Vagina (tissue), 2 donors: ENCODE measurements around the gene C11orf68. TPM values are rescaled to one million over a fixed set of nuclear protein-coding genes. Genes with fewer than 3 reads are reported as not detected.

Experiments used
- DNase-seq, 2 donors: peaks; one replicate each; pipeline ENCODE4 v3.0.0-alpha.2; 2017; ENCODE audit errors: extremely low spot score in 2 of 2
- H3K27ac ChIP-seq: fragments of 200-600 bp; sonication (generic); one replicate; pipeline ENCODE4 v1.5.1; 2019
- H3K27me3 ChIP-seq: fragments of 200-600 bp; sonication (generic); one replicate; pipeline ENCODE4 v1.5.1; 2019
- H3K36me3 ChIP-seq, 2 donors: fragments of 200-600 bp; sonication (generic); one replicate each; pipeline ENCODE4 v1.5.1; 2017 to 2019
- H3K4me1 ChIP-seq: fragments of 200-600 bp; sonication (generic); one replicate; pipeline ENCODE4 v1.5.1; 2019
- H3K4me3 ChIP-seq, 2 donors: fragments of 200-600 bp; sonication (generic); 1 replicate in 1 of 2; 2 replicates in 1 of 2; pipeline ENCODE4 v1.5.1; 2016 to 2019
- H3K9me3 ChIP-seq: fragments of 200-600 bp; sonication (generic); one replicate; pipeline ENCODE4 v1.5.1; 2019
- POLR2A ChIP-seq, 2 donors: fragments of 450-650 bp; IDR thresholded peaks; one replicate each; pipeline ENCODE4 v1.6.1; 2017; ENCODE audit warnings: antibody characterized with exemption in 2 of 2, mild to moderate bottlenecking in 2 of 2, moderate library complexity in 2 of 2
- POLR2AphosphoS5 ChIP-seq, 2 donors: sonication (generic); formaldehyde crosslinking; IDR thresholded peaks; one replicate each; pipeline ENCODE4 v1.9.0; 2017; ENCODE audit warnings: antibody characterized with exemption in 2 of 2, mild to moderate bottlenecking in 2 of 2, low read depth in 1 of 2; ENCODE audit not compliant: insufficient read depth in 1 of 2
- intact Hi-C: fragments of 100-400 bp; cut with DNase I; formaldehyde crosslinking; loops from one replicate; pipeline ENCODE4 v1.15.1; 2023
- total RNA-seq: library from RNA; depleted of rRNA; stranded (reverse); fragments of >200 nt; gene quantifications from one replicate; pipeline ENCODE4 v1.2.3, GENCODE V29; 2016
- TF ChIP-seq, protein P1 (sequence below), 3 experiments: fragments of 450-650 bp in 2 of 3; fragments of 200-600 bp in 1 of 3; sonication (generic) in 1 of 3; IDR thresholded peaks; one replicate each; pipeline ENCODE4 v1.5.1; 2017 to 2019; ENCODE audit warnings: antibody characterized with exemption in 3 of 3, mild to moderate bottlenecking in 2 of 3, moderate library complexity in 2 of 3

Gene C11orf68
- total RNA-seq = 21.1 TPM

DNA sequence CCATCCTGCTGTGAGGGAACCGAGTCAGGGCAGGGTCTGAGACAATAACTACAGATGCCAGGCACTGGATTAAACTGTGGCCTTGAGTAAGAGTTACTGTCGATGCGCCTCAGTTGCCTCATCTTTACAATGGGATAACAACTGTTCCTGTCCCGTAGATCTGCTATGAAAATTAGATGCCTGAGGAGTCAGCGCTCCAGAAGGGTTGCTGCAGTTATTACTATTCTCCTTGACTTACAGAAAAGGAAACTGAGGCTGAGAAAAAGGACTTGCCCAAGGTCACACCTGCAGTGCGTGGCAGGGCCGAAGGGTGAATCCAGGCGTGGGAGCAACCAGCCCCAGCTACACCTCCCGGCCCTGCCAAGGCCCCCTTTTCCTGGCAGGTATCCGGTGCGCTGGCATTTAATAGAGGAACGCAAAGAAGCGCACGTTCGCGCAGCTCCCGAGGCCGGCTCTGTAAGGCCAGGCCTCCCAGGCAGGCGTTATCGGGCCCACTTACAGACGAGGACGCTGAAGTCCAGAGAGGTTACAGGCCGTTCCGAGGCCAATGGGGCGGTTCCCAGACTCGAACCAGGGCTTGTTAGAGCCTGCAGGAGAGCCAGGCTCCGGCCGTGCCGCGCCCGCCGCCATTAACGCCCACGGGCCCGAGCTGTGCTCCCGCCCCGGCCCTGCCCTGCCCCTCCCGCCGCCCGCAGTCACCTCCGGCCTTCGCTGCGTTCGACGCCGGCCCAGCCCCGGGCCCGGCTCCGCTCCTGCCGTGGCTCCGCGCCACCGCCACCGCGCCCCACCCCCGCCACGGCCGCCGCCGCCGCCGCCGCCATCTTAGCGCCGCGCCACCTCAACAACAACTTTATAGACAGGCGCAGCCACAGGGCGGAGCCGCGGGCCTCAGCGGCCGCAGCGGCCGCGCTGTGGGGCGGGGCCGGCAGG lies at the start of gene C11orf68:
Gene C11orf68 (minus strand): TSS at position 852 of the 930 bp plus-strand sequence. CDS start 31 bp downstream, at position 821.
- TF ChIP-seq, protein P1, sequence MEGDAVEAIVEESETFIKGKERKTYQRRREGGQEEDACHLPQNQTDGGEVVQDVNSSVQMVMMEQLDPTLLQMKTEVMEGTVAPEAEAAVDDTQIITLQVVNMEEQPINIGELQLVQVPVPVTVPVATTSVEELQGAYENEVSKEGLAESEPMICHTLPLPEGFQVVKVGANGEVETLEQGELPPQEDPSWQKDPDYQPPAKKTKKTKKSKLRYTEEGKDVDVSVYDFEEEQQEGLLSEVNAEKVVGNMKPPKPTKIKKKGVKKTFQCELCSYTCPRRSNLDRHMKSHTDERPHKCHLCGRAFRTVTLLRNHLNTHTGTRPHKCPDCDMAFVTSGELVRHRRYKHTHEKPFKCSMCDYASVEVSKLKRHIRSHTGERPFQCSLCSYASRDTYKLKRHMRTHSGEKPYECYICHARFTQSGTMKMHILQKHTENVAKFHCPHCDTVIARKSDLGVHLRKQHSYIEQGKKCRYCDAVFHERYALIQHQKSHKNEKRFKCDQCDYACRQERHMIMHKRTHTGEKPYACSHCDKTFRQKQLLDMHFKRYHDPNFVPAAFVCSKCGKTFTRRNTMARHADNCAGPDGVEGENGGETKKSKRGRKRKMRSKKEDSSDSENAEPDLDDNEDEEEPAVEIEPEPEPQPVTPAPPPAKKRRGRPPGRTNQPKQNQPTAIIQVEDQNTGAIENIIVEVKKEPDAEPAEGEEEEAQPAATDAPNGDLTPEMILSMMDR (IDR thresholded peaks at IDR 0.05) = no peak
- TF ChIP-seq POLR2AphosphoS5 (IDR thresholded peaks at IDR 0.05; ENCODE audit: insufficient read depth in 1 of 2, low read depth in 1 of 2) (peak in 1 of 2 donors; percentile 24), POLR2A (IDR thresholded peaks at IDR 0.05) (peak in 1 of 2 donors; percentile 89)
- no peak for DNase-seq
- Histone ChIP-seq H3K27me3 (no peaks in the 10 kb centered on the region), H3K9me3 (no peaks in the 10 kb centered on the region), H3K36me3 (peaks cover 0 to 15% of the 10 kb centered on the region in 2 donors), H3K27ac (peak within 1 kb of the TSS; percentile 93), H3K4me1 (peaks cover 60% of the 10 kb centered on the region), H3K4me3 (peak within 1 kb of the TSS; percentile 92)
- intact Hi-C loops = loop anchor here (2.0 to 5.0 kb wide), 2 partner anchors 28 to 36 kb away; partner anchors contain the start of gene CCDC85B

DNA sequence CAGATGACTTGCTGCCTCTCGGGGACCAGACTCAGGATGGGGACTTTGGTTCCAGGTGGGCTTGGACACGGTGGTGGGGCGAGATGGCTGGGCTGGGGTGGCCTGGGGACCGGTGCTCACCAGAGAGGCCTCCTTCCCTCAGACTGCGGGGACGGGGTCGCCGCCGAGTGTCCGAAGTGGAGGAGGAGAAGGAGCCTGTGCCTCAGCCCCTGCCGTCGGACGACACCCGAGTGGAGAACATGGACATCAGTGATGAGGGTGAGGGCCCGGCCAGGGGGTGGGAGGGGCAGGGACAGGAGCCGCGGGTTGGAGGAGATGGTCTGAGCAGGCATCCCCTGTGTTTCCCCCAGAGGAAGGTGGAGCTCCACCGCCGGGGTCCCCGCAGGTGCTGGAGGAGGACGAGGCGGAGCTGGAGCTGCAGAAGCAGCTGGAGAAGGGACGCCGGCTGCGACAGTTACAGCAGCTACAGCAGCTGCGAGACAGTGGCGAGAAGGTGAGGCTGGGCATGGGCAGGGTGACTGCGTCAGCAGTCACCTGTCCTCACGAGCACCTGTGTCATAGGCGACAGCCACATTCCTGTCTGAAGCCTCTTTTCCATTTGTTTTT lies 48.6 kb upstream of the C11orf68 start:
- Histone ChIP-seq H3K27ac (no peak overlapping the region), H3K27me3 (no peaks in the 10 kb centered on the region), H3K4me3 (no peak overlapping the region), H3K9me3 (no peaks in the 10 kb centered on the region), H3K36me3 (peaks cover 5 to 66% of the 10 kb centered on the region in 2 donors), H3K4me1 (peaks cover 22% of the 10 kb centered on the region)
- intact Hi-C loops = no loop called here
- peak in 1 of 2 donors; percentile 67 for DNase-seq
- TF ChIP-seq POLR2A (IDR thresholded peaks at IDR 0.05) (no peak), POLR2AphosphoS5 (IDR thresholded peaks at IDR 0.05; ENCODE audit: insufficient read depth in 1 of 2, low read depth in 1 of 2) (no peak)
- TF ChIP-seq, protein P1 (IDR thresholded peaks at IDR 0.05) = no peak

DNA sequence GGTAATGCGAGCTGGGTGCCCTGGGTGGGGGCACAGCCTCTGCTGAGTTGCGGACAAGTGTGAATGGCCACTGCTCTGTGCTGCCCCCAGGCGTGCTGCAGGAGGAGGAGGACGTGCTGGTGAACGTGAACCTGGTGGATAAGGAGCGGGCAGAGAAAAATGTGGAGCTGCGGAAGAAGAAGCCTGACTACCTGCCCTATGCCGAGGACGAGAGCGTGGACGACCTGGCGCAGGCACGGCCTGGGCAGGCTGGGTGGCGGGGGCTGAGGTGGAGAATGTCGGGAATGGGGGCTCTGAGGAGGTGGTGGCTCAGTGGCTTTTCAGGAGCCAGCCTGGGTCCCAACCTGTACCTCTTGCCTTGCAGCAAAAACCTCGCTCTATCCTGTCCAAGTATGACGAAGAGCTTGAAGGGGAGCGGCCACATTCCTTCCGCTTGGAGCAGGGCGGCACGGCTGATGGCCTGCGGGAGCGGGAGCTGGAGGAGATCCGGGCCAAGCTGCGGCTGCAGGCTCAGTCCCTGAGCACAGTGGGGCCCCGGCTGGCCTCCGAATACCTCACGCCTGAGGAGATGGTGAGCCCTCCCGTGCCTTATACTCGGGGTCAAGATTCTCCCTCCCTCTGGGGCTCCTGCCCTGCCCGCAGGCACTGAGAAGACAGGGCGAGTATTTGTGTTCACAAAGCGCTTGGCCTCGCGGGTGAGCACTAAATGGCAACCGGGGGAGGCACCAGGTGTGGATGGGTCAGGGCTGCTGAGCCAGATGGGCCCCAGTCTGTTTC lies 47.3 kb upstream of the C11orf68 start:
- Histone ChIP-seq H3K4me3 (no peak overlapping the region), H3K36me3 (peaks cover 5 to 66% of the 10 kb centered on the region in 2 donors), H3K4me1 (peaks cover 27% of the 10 kb centered on the region), H3K27me3 (no peaks in the 10 kb centered on the region), H3K9me3 (no peaks in the 10 kb centered on the region), H3K27ac (no peak overlapping the region)
- intact Hi-C loops = no loop called here
- TF ChIP-seq POLR2A (IDR thresholded peaks at IDR 0.05) (no peak), POLR2AphosphoS5 (IDR thresholded peaks at IDR 0.05; ENCODE audit: insufficient read depth in 1 of 2, low read depth in 1 of 2) (no peak)
- TF ChIP-seq, protein P1 (IDR thresholded peaks at IDR 0.05) = no peak
- no peak for DNase-seq

DNA sequence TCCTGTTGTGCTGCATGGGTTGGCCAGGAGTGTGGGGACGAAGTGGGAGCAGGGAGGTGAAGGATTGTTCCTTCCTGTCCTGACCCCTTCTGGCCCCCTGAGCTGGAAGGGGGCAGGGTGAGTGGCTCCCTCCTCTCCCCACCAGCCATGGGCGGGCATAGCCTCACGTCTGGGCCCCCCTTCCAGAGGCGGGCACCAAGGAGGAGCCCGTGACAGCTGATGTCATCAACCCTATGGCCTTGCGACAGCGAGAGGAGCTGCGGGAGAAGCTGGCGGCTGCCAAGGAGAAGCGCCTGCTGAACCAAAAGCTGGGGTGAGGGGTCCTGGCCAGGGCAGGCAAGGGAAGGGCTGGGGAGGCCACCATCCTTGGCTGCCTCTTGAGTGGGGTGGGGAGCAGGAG lies 46.0 kb upstream of the C11orf68 start:
- intact Hi-C loops = loop anchor here (5.0 kb wide), 1 partner anchor 43 kb away; no protein-coding TSS in a partner anchor
- peaks cover 5 to 59% of the 10 kb centered on the region in 2 donors for H3K36me3 ChIP-seq
- H3K4me3 ChIP-seq = no peak overlapping the region
- peaks cover 33% of the 10 kb centered on the region for H3K4me1 ChIP-seq
- no peak overlapping the region for H3K27ac ChIP-seq
- H3K27me3 ChIP-seq = no peaks in the 10 kb centered on the region
- no peak for DNase-seq
- no peak for TF ChIP-seq POLR2AphosphoS5 (IDR thresholded peaks at IDR 0.05; ENCODE audit: insufficient read depth in 1 of 2, low read depth in 1 of 2)
- TF ChIP-seq POLR2A (IDR thresholded peaks at IDR 0.05) = no peak
- TF ChIP-seq, protein P1 (IDR thresholded peaks at IDR 0.05) = no peak
- H3K9me3 ChIP-seq = no peaks in the 10 kb centered on the region
